GM19043 (cell line): ENCODE measurements around the gene USP17L28.
"Not testable (repeated sequence)": the region's sequence is repeated elsewhere in the genome, so short reads cannot be mapped to it uniquely, and the experiment has no call there.

Experiments used
- ATAC-seq: cut with Tn5 transposase; IDR thresholded peaks from one replicate; pipeline ENCODE4 v1.9.1; 2021; ENCODE audit warnings: low read depth; ENCODE audit not compliant: unreplicated experiment

USP17L28 gene, protein sequence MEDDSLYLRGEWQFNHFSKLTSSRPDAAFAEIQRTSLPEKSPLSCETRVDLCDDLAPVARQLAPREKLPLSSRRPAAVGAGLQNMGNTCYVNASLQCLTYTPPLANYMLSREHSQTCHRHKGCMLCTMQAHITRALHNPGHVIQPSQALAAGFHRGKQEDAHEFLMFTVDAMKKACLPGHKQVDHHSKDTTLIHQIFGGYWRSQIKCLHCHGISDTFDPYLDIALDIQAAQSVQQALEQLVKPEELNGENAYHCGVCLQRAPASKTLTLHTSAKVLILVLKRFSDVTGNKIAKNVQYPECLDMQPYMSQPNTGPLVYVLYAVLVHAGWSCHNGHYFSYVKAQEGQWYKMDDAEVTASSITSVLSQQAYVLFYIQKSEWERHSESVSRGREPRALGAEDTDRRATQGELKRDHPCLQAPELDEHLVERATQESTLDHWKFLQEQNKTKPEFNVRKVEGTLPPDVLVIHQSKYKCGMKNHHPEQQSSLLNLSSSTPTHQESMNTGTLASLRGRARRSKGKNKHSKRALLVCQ

DNA sequence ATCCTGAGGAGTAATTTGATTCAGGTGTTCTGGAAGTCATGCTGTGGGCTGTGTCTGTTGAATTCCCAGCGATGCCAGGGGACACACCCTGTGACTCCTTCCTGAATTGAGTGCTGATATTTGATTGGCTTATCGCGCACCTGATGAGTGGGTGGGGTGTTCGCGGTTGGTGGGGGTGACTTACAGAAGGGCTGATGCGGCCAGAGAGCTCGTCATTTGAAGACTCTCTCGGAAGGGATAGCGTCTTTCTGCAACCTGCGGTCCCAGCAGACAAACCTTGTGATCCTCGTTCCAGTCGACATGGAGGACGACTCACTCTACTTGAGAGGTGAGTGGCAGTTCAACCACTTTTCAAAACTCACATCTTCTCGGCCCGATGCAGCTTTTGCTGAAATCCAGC lies at the start of gene USP17L28:
USP17L28 (plus strand) TSS at position 301 of the 400 bp plus-strand sequence; CDS start at position 301, 0 bp downstream.
- not testable (repeated sequence) for ATAC-seq

DNA sequence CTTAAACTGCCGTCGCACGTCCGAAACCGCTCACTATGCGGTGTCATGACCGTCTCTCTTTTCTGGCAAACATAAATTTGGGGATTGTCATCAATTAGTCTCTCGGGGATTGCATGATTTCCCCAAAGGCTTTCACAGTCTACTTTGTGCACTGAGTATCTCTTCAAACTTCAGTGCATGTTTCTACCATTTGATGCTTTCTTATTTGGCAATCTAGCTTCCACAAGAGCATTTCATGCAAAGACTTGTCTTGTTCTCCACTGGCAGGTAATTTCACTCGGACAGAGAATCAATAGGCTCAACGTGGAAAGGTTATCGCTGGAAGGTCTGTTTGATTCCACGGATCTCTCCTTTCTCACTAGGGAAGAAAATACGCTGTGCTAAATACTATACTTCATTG lies 24.5 kb upstream of the USP17L28 start:
- not testable (repeated sequence) for ATAC-seq

DNA sequence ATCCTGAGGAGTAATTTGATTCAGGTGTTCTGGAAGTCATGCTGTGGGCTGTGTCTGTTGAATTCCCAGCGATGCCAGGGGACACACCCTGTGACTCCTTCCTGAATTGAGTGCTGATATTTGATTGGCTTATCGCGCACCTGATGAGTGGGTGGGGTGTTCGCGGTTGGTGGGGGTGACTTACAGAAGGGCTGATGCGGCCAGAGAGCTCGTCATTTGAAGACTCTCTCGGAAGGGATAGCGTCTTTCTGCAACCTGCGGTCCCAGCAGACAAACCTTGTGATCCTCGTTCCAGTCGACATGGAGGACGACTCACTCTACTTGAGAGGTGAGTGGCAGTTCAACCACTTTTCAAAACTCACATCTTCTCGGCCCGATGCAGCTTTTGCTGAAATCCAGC lies 23.8 kb upstream of the USP17L28 start, which contains the start of gene USP17L24:
USP17L24 (plus strand) TSS at position 301 of the 400 bp plus-strand sequence; CDS start at position 301, 0 bp downstream.
- ATAC-seq, result not testable (repeated sequence)

DNA sequence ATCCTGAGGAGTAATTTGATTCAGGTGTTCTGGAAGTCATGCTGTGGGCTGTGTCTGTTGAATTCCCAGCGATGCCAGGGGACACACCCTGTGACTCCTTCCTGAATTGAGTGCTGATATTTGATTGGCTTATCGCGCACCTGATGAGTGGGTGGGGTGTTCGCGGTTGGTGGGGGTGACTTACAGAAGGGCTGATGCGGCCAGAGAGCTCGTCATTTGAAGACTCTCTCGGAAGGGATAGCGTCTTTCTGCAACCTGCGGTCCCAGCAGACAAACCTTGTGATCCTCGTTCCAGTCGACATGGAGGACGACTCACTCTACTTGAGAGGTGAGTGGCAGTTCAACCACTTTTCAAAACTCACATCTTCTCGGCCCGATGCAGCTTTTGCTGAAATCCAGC lies 19.1 kb upstream of the USP17L28 start, which contains the start of gene USP17L25:
USP17L25 (plus strand) TSS at position 301 of the 400 bp plus-strand sequence; CDS start at position 301, 0 bp downstream.
- not testable (repeated sequence) for ATAC-seq

DNA sequence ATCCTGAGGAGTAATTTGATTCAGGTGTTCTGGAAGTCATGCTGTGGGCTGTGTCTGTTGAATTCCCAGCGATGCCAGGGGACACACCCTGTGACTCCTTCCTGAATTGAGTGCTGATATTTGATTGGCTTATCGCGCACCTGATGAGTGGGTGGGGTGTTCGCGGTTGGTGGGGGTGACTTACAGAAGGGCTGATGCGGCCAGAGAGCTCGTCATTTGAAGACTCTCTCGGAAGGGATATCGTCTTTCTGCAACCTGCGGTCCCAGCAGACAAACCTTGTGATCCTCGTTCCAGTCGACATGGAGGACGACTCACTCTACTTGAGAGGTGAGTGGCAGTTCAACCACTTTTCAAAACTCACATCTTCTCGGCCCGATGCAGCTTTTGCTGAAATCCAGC lies 14.3 kb upstream of the USP17L28 start, which contains the start of gene USP17L26:
USP17L26 (plus strand) TSS at position 301 of the 400 bp plus-strand sequence; CDS start at position 301, 0 bp downstream.
- not testable (repeated sequence) for ATAC-seq

DNA sequence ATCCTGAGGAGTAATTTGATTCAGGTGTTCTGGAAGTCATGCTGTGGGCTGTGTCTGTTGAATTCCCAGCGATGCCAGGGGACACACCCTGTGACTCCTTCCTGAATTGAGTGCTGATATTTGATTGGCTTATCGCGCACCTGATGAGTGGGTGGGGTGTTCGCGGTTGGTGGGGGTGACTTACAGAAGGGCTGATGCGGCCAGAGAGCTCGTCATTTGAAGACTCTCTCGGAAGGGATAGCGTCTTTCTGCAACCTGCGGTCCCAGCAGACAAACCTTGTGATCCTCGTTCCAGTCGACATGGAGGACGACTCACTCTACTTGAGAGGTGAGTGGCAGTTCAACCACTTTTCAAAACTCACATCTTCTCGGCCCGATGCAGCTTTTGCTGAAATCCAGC lies 9.6 kb upstream of the USP17L28 start, which contains the start of gene USP17L5:
USP17L5 (plus strand) TSS at position 301 of the 400 bp plus-strand sequence; CDS start at position 301, 0 bp downstream.
- ATAC-seq, result not testable (repeated sequence)

DNA sequence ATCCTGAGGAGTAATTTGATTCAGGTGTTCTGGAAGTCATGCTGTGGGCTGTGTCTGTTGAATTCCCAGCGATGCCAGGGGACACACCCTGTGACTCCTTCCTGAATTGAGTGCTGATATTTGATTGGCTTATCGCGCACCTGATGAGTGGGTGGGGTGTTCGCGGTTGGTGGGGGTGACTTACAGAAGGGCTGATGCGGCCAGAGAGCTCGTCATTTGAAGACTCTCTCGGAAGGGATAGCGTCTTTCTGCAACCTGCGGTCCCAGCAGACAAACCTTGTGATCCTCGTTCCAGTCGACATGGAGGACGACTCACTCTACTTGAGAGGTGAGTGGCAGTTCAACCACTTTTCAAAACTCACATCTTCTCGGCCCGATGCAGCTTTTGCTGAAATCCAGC lies 4.8 kb upstream of the USP17L28 start, which contains the start of gene USP17L27:
USP17L27 (plus strand) TSS at position 301 of the 400 bp plus-strand sequence; CDS start at position 301, 0 bp downstream.
- ATAC-seq, result not testable (repeated sequence)

DNA sequence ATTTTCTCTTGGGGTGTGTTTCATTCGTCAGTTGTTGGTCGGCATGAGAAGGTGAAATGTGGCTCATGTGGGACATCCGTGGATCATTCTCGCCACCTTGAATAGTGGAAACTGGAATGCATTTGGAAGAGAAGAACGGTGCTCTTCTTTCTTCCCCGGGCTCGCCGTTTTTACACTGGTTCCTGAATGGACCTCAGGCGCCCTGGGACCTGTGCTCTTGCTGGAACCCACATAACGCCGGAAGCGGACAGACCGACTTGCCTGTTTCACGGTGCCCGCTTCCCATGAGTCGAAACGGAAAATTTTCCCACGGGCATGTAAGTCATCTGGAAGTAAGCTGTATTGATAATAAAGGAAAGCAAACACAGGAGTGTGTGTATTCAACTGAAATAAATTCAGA lies 2.2 kb downstream of the USP17L28 start:
- ATAC-seq, result not testable (repeated sequence)

DNA sequence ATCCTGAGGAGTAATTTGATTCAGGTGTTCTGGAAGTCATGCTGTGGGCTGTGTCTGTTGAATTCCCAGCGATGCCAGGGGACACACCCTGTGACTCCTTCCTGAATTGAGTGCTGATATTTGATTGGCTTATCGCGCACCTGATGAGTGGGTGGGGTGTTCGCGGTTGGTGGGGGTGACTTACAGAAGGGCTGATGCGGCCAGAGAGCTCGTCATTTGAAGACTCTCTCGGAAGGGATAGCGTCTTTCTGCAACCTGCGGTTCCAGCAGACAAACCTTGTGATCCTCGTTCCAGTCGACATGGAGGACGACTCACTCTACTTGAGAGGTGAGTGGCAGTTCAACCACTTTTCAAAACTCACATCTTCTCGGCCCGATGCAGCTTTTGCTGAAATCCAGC lies 4.6 kb downstream of the USP17L28 start, which contains the start of gene USP17L29:
USP17L29 (plus strand) TSS at position 301 of the 400 bp plus-strand sequence; CDS start at position 301, 0 bp downstream.
- ATAC-seq, result not testable (repeated sequence)

DNA sequence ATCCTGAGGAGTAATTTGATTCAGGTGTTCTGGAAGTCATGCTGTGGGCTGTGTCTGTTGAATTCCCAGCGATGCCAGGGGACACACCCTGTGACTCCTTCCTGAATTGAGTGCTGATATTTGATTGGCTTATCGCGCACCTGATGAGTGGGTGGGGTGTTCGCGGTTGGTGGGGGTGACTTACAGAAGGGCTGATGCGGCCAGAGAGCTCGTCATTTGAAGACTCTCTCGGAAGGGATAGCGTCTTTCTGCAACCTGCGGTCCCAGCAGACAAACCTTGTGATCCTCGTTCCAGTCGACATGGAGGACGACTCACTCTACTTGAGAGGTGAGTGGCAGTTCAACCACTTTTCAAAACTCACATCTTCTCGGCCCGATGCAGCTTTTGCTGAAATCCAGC lies 14.1 kb downstream of the USP17L28 start, which contains the start of gene USP17L30:
USP17L30 (plus strand) TSS at position 301 of the 400 bp plus-strand sequence; CDS start at position 301, 0 bp downstream.
- ATAC-seq, result not testable (repeated sequence)

DNA sequence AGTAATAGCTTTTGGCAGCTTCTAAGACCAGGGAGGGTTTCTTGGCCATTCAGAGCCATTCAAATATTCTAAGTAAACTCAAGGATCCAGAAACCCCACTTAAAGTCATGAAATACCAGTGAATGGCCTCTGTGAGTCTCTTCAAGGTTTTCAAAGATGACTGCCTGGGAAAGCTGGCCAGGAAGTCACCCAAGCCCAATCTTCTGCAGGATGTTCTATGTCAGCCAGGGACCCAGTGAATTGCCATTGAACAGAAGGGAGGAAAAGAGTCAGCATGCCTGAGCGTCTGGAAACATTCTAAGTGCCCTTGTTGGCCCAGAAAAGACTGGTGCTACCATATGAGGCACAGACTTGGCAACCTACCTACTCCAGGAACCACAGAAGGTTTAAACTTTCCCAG lies 31.2 kb downstream of the USP17L28 start:
- ATAC-seq, result not testable (repeated sequence)

DNA sequence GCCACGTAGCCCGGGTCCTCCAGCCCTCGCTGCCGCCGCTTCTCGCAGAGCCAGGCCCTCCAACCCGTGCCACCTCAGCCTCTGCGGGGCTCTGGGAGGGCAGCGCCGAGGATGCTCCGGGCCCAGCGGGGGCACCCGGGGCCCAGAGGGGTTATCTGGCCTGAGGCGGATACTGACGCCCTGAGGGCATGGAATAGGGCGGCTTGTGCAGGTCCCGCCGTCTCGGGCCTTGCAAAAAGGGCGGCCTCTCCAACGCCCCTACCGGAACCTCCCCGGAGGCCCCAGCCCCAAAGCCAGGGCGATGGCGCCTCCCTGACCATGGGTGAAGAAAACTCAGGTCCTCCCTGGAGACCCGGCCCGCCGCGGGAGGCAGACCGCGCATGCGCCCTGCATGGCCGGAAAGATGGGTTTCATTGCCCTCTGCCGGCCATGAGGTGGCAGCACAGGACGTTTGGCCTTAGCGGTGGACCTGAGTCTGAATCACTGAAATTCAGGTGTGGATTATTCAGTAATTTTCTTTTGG lies 32.4 kb downstream of the USP17L28 start:
- not testable (repeated sequence) for ATAC-seq

DNA sequence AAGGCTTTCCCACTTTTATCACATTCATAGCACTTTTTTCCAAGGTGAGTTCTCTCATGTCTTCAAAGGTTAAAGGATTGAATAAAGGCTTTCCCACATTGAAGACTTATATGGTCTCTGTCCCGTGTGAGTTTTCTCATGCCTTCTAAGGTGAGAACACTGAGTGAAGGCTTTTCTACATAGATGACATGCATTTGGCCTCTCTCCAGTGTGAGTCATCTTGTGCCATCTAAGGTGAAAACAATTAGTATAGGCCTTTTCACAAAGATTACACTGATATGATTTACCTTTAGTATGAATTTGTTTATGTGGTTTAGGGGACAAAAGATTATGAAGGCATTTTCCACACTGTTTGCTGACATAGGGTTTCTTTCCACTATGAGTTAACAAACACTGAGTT lies 35.4 kb downstream of the USP17L28 start:
- no peak for ATAC-seq

DNA sequence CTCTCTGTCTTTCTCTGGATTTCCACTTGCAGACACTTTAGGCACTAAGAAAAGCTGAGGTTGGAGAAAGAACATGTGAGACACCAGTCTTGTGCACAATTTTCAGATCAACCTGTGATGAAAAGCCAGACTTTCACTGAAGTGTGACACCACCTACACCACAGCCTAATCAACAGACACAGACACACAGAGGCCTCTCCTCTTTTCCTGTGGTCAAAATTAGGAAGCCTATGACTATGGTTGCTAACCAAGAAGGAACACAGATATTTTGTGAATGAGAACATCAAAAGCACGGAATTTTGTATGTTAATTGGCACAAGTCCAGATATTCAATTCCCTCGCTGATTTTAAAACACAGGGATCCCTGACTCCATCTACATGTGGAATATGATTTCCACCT lies 40.3 kb downstream of the USP17L28 start:
- not testable (repeated sequence) for ATAC-seq
